Lung (tissue), 12 donors: Measurements from ENCODE around the gene OPALIN. TPM values are rescaled to one million over a fixed set of nuclear protein-coding genes. Genes with fewer than 3 reads are reported as not detected.
A peak's percentile ranks its signal among the peaks of the same experiment; 100 is the strongest.

Source experiments
- ATAC-seq: fragments of 200-7000 bp; cut with Tn5 transposase; one replicate; pipeline ENCODE4 v1.9.1; 2020; ENCODE audit warnings: moderate number of reproducible peaks; ENCODE audit not compliant: insufficient read depth, low FRiP score
- DNase-seq, 3 donors: peaks; one replicate each; pipeline ENCODE4 v3.0.0-alpha.2; 2013 to 2017
- H3K27ac ChIP-seq, 2 donors: one replicate each; pipeline ENCODE4 v1.5.1; 2013; ENCODE audit warnings: mild to moderate bottlenecking in 2 of 2, moderate library complexity in 2 of 2, control low read depth in 1 of 2, inconsistent platforms in 1 of 2, low read depth in 1 of 2, low read length in 1 of 2
- H3K27me3 ChIP-seq, 3 donors: one replicate each; pipeline ENCODE4 v1.5.1; 2013; ENCODE audit warnings: low read length in 2 of 3; ENCODE audit not compliant: control insufficient read depth in 3 of 3, insufficient read depth in 3 of 3
- H3K36me3 ChIP-seq, 4 donors: one replicate each; pipeline ENCODE4 v1.5.1; 2013; ENCODE audit warnings: low read length in 4 of 4, mild to moderate bottlenecking in 1 of 4, moderate library complexity in 1 of 4; ENCODE audit not compliant: control insufficient read depth in 4 of 4, insufficient read depth in 4 of 4
- H3K4me1 ChIP-seq, 5 donors: one replicate each; pipeline ENCODE4 v1.5.1; 2013; ENCODE audit warnings: low read length in 5 of 5, mild to moderate bottlenecking in 2 of 5, moderate library complexity in 1 of 5; ENCODE audit not compliant: control insufficient read depth in 5 of 5, insufficient read depth in 5 of 5
- H3K4me3 ChIP-seq: one replicate; pipeline ENCODE4 v1.5.1; 2013; ENCODE audit warnings: mild to moderate bottlenecking, control low read depth, moderate library complexity
- H3K9ac ChIP-seq, 2 donors: one replicate each; pipeline ENCODE4 v1.5.1; 2013; ENCODE audit warnings: low read length in 2 of 2, control low read depth in 1 of 2; ENCODE audit not compliant: insufficient read depth in 1 of 2
- H3K9me3 ChIP-seq, 4 donors: one replicate each; pipeline ENCODE4 v1.5.1; 2013; ENCODE audit warnings: low read length in 3 of 4, mild to moderate bottlenecking in 1 of 4, moderate library complexity in 1 of 4; ENCODE audit not compliant: control insufficient read depth in 4 of 4, insufficient read depth in 3 of 4
- CTCF ChIP-seq: IDR thresholded peaks from 2 replicates; pipeline ENCODE4 v1.5.1; 2012; ENCODE audit warnings: mild to moderate bottlenecking; ENCODE audit errors: control extremely low read depth, extremely low read depth
- WGBS, 2 donors: extraction: QIAGEN DNeasy Blood & Tissue Kit; methylation state at CpG; one replicate each; pipeline ENCODE4 v1.1.7; 2013; 5-methylcytosine and 5-hydroxymethylcytosine counted together
- polyA plus RNA-seq, 2 donors: library from polyadenylated mRNA; stranded (reverse); fragments of 200-250 nt; gene quantifications; one replicate each; pipeline ENCODE4 v1.2.1, GENCODE V29; 2013
- total RNA-seq, 2 donors: library from RNA; depleted of rRNA in 1 of 2; stranded (reverse); fragments of >200 nt in 1 of 2; gene quantifications; one replicate each; pipeline ENCODE4 v1.2.1, GENCODE V29; 2014 to 2021
- donor health status: control.
- donor health status: control.
- donor health status: Bipolar disorder and iron deficiency.
- donor health status: healthy.
- donor health status: DM: yes; HTN: yes; CAD: no.

The OPALIN gene
- total and polyA plus RNA-seq, 4 donors = not detected

- no peaks in the 10 kb centered on the region for H3K4me1 ChIP-seq
- no peak for ATAC-seq
- WGBS, 2 donors = 75% methylated on average over 5 of the region's 5 CpGs
These were observed 17.3 kb downstream of the OPALIN start for GRCh38 chr10:96341219-96342182.

DNA sequence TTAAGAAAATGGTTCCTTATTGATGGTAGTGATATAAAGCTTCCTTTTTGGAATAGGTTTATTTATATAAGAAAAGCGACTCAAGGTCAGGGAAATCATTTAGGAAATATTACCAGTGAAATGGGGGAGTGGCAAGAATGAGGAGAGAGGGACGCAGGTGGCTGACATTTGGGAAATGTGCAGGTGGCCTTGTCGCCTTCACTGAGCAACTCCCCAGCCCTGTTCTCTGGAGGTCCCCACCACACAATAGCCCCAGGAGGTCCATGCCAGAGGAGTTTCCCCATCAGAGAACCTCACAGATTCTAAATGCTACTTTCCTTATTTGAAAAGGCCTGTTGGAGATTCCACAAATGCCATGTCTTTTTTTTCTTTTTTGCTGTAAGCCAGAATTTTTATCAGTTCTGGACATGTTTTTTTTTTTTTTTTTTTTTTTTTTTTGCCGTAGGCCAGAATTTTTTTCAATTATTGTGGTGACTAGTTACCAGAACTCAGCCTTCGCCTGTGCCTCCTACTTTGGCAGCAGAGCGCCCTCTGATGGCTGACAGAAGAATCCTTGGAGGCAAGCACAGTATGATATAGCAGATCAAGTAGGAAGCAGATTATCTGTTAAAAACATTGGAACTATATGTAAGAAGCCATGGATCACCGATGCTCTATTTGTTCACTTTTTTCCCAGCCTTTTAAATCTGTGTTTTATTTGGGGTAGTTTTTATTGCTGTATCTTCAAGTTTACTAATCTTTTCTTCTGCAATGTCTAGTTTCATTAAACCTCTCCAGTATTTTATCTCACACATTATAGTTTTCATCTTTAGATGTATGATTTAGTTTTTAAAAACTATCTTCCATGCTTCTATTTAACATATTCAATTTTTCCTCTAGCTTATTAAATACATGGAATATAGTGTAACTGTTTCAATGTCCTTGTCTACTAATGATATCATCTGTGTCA, 18.6 kb downstream of the OPALIN start:
- H3K9me3 ChIP-seq = no peaks in the 10 kb centered on the region
- H3K4me3 ChIP-seq = no peak overlapping the region
- TF ChIP-seq CTCF = peak; percentile 21
- no peaks in the 10 kb centered on the region for H3K4me1 ChIP-seq
- H3K27ac ChIP-seq = no peak overlapping the region
- peaks cover 0 to 8% (median 0%) of the 10 kb centered on the region in 3 donors for H3K27me3 ChIP-seq
- DNase-seq (peak; percentile 65 to 75 (median 72)), ATAC-seq (peak; percentile 64)
- WGBS, 2 donors = 33 to 42% methylated on average over 7 of the region's 7 CpGs
- no peaks in the 10 kb centered on the region for H3K36me3 ChIP-seq
- H3K9ac ChIP-seq = no peak overlapping the region

More at GRCh38 chr10:96341219-96342182, 17.3 kb downstream of the OPALIN start:
- Histone ChIP-seq H3K27ac (no peak overlapping the region), H3K27me3 (peaks cover 0 to 8% (median 0%) of the 10 kb centered on the region in 3 donors), H3K4me3 (no peak overlapping the region), H3K36me3 (no peaks in the 10 kb centered on the region), H3K9me3 (peaks cover 0 to 3% (median 2%) of the 10 kb centered on the region in 4 donors), H3K9ac (no peak overlapping the region)
- TF ChIP-seq CTCF = no peak
- DNase-seq = no peak

- ATAC-seq (no peak), DNase-seq (no peak)
- Histone ChIP-seq H3K9ac (no peak overlapping the region), H3K27me3 (peaks cover 0 to 8% (median 0%) of the 10 kb centered on the region in 3 donors), H3K9me3 (no peaks in the 10 kb centered on the region), H3K4me3 (no peak overlapping the region), H3K36me3 (no peaks in the 10 kb centered on the region), H3K27ac (no peak overlapping the region), H3K4me1 (no peaks in the 10 kb centered on the region)
- TF ChIP-seq CTCF = no peak
- 91 to 93% methylated on average over 4 of the region's 4 CpGs for WGBS, 2 donors
These were observed 19.4 kb downstream of the OPALIN start for GRCh38 chr10:96339383-96339782.
